Smooth muscle cell of the umbilical artery (primary cell): ENCODE measurements around the gene AKAP8. TPM values are rescaled to one million over a fixed set of nuclear protein-coding genes. Genes with fewer than 3 reads are reported as not detected.

Source experiments
- total RNA-seq: library from RNA; depleted of rRNA; stranded (reverse); fragments of >200 nt; gene quantifications from 2 replicates; pipeline ENCODE4 v1.2.3, GENCODE V29; 2014

Gene AKAP8
- total RNA-seq: 11.6 and 15.8 TPM in 2 replicates

GRCh38 chr19:15379083-15379998 is at the start of gene AKAP8:
AKAP8 (minus strand) TSS chr19:15379787; CDS start chr19:15379731, 56 bp downstream.

GRCh38 chr19:15418579-15419412 is 39.2 kb upstream of the AKAP8 start, which contains the start of gene AKAP8L:
AKAP8L (minus strand) TSS chr19:15418988; CDS start chr19:15418923, 65 bp downstream.

GRCh38 chr19:15332311-15332996 is 47.1 kb downstream of the AKAP8 start, which contains the start of gene BRD4:
BRD4 (minus strand) TSS chr19:15332539; CDS start chr19:15273099, 59,440 bp downstream.

Other genes starting within 250 kb of the AKAP8 start
- gene NOTCH3, start 178.8 kb downstream of the AKAP8 start, total RNA-seq: 31.2 and 57.9 TPM in 2 replicates
- gene EPHX3, start 147.3 kb downstream of the AKAP8 start, total RNA-seq: 0.09 TPM in 1 of 2 replicates, not detected in the other
- 20.2 and 28.6 TPM in 2 replicates for gene BRD4, start 47.2 kb downstream of the AKAP8 start, total RNA-seq
- 63.5 and 65.0 TPM in 2 replicates for gene AKAP8L, start 39.2 kb upstream of the AKAP8 start, total RNA-seq
- 7.1 and 18.7 TPM in 2 replicates for gene WIZ, start 70.2 kb upstream of the AKAP8 start, total RNA-seq
- gene RASAL3, start 84.8 kb upstream of the AKAP8 start, total RNA-seq: under 0.01 TPM in 1 of 2 replicates, not detected in the other
- gene PGLYRP2, start 99.7 kb upstream of the AKAP8 start, total RNA-seq: not detected in 2 replicates
- gene CYP4F22, start 128.7 kb upstream of the AKAP8 start, total RNA-seq: not detected in 2 replicates
- not detected in 2 replicates for gene CYP4F8, start 235.4 kb upstream of the AKAP8 start, total RNA-seq